HG03520 (cell line): Measurements from ENCODE around the gene DTNBP1.
A peak's percentile ranks its signal among the peaks of the same experiment; 100 is the strongest.
"Not testable (repeated sequence)": the region's sequence is repeated elsewhere in the genome, so short reads cannot be mapped to it uniquely, and the experiment has no call there.

ENCODE experiments used
- ATAC-seq: cut with Tn5 transposase; IDR thresholded peaks from one replicate; pipeline ENCODE4 v1.9.1; 2021; ENCODE audit warnings: mild to moderate bottlenecking, moderate library complexity; ENCODE audit not compliant: unreplicated experiment

The DTNBP1 gene

GRCh38 chr6:15668918-15669317, 6.1 kb upstream of the DTNBP1 start:
- ATAC-seq, result no peak

- not testable (repeated sequence) for ATAC-seq
Measured at GRCh38 chr6:15666896-15667295, 4.1 kb upstream of the DTNBP1 start.

- ATAC-seq, result no peak
Measured at GRCh38 chr6:15665237-15665636, 2.4 kb upstream of the DTNBP1 start.

- ATAC-seq, result no peak
Measured at GRCh38 chr6:15663130-15663871, 473 bp upstream of the DTNBP1 start.

- ATAC-seq, result no peak
Measured at GRCh38 chr6:15661853-15662325, 939 bp downstream of the DTNBP1 start.

- no peak for ATAC-seq
Measured at GRCh38 chr6:15659181-15659580, 3.6 kb downstream of the DTNBP1 start.

GRCh38 chr6:15658181-15658744, 4.6 kb downstream of the DTNBP1 start:
- peak; percentile 31 for ATAC-seq

- no peak for ATAC-seq
Measured at GRCh38 chr6:15657290-15657689, 5.5 kb downstream of the DTNBP1 start.

GRCh38 chr6:15656145-15656544, 6.7 kb downstream of the DTNBP1 start:
- no peak for ATAC-seq

- ATAC-seq, result no peak
Measured at GRCh38 chr6:15654250-15654649, 8.6 kb downstream of the DTNBP1 start.

GRCh38 chr6:15653581-15653980, 9.2 kb downstream of the DTNBP1 start:
- no peak for ATAC-seq

- not testable (repeated sequence) for ATAC-seq
Measured at GRCh38 chr6:15650004-15650559, 12.7 kb downstream of the DTNBP1 start.

- ATAC-seq, result no peak
Measured at GRCh38 chr6:15644904-15645303, 17.9 kb downstream of the DTNBP1 start.

- no peak for ATAC-seq
Measured at GRCh38 chr6:15643542-15643941, 19.3 kb downstream of the DTNBP1 start.

GRCh38 chr6:15642276-15642675, 20.6 kb downstream of the DTNBP1 start:
- ATAC-seq, result no peak

GRCh38 chr6:15638373-15638772, 24.5 kb downstream of the DTNBP1 start:
- ATAC-seq, result no peak

- no peak for ATAC-seq
Measured at GRCh38 chr6:15631432-15631831, 31.4 kb downstream of the DTNBP1 start.

- no peak for ATAC-seq
Measured at GRCh38 chr6:15630202-15630601, 32.6 kb downstream of the DTNBP1 start.

GRCh38 chr6:15629487-15629886, 33.3 kb downstream of the DTNBP1 start:
- ATAC-seq, result no peak

- no peak for ATAC-seq
Measured at GRCh38 chr6:15628499-15629131, 34.2 kb downstream of the DTNBP1 start.

GRCh38 chr6:15627821-15628220, 35.0 kb downstream of the DTNBP1 start:
- no peak for ATAC-seq
